T-helper 2 cell (primary cell): ENCODE data around the gene EPN2.
A peak's percentile ranks its signal among the peaks of the same experiment; 100 is the strongest.
"Not testable (repeated sequence)": the region's sequence is repeated elsewhere in the genome, so short reads cannot be mapped to it uniquely, and the experiment has no call there.

ENCODE experiments used
- DNase-seq, 5 experiments: peaks; one replicate each; pipeline versions ENCODE4 v3.0.0 to v3.0.0-alpha.2; 2012 to 2022

EPN2 gene

GRCh38 chr17:19346351-19347255 is 109.4 kb downstream of the EPN2 start:
- no peak for DNase-seq

- DNase-seq, result no peak
Measured at GRCh38 chr17:19347323-19348080, 110.3 kb downstream of the EPN2 start.

- DNase-seq, result no peak
Measured at GRCh38 chr17:19348081-19348650, 111.0 kb downstream of the EPN2 start.

GRCh38 chr17:19348806-19349205 is 111.6 kb downstream of the EPN2 start:
- no peak for DNase-seq

- not testable (repeated sequence) for DNase-seq
Measured at GRCh38 chr17:19353401-19353800, 116.2 kb downstream of the EPN2 start.

- DNase-seq, result no peak
Measured at GRCh38 chr17:19354748-19355147, 117.6 kb downstream of the EPN2 start.

GRCh38 chr17:19357351-19357750 is 120.2 kb downstream of the EPN2 start:
- DNase-seq, result no peak

GRCh38 chr17:19357761-19358160 is 120.6 kb downstream of the EPN2 start:
- no peak for DNase-seq

GRCh38 chr17:19359151-19359550 is 122.0 kb downstream of the EPN2 start:
- DNase-seq, result no peak

- no peak for DNase-seq
Measured at GRCh38 chr17:19359856-19360255, 122.7 kb downstream of the EPN2 start.

GRCh38 chr17:19360772-19361171 is 123.6 kb downstream of the EPN2 start:
- DNase-seq, result no peak

GRCh38 chr17:19361326-19361725 is 124.2 kb downstream of the EPN2 start:
- no peak for DNase-seq

- DNase-seq, result no peak
Measured at GRCh38 chr17:19361944-19362276, 124.7 kb downstream of the EPN2 start.

GRCh38 chr17:19362277-19363113 is 125.3 kb downstream of the EPN2 start, which contains the start of gene B9D1:
TSS of gene B9D1 (minus strand) at chr17:19362723. CDS start at chr17:19362569, 154 bp downstream.
- peak; percentile 88 to 91 (median 89) for DNase-seq

- no peak for DNase-seq
Measured at GRCh38 chr17:19363114-19363438, 125.9 kb downstream of the EPN2 start.

GRCh38 chr17:19363460-19364035 is 126.4 kb downstream of the EPN2 start:
- DNase-seq, result no peak

GRCh38 chr17:19364699-19365498 is 127.7 kb downstream of the EPN2 start:
- DNase-seq, result no peak

- no peak for DNase-seq
Measured at GRCh38 chr17:19365499-19365817, 128.3 kb downstream of the EPN2 start.

- DNase-seq, result no peak
Measured at GRCh38 chr17:19365833-19366636, 128.9 kb downstream of the EPN2 start.

- DNase-seq, result no peak
Measured at GRCh38 chr17:19366637-19366972, 129.4 kb downstream of the EPN2 start.

- no peak for DNase-seq
Measured at GRCh38 chr17:19368229-19368628, 131.1 kb downstream of the EPN2 start.
